LNCAP (cell line): ENCODE results near the gene HAUS3.

Source experiments
- TF ChIP-seq, protein P1 (sequence below): fragments of 450-650 bp; IDR thresholded peaks from 2 replicates; pipeline ENCODE4 v1.5.1; 2017; ENCODE audit warnings: mild to moderate bottlenecking

HAUS3 gene

DNA sequence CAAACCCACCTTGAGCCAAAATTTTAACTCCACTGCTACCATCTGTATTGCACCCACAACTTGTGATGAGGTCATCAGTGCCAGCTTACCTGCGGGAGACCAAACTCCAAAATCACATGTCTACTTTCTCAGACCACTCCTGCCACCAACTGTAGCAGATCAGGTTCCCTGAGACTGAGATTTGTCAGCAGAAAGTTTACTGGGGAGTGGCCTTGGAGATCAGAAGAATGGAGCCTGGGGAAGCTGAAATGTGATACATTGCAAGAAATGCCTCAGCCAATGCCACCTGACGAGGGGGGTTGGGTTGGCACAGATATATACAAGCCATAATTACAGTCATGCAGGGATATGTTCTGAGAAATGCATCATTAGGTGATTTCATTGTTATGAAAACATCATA lies 19.1 kb downstream of the HAUS3 start:
- TF ChIP-seq, protein P1, sequence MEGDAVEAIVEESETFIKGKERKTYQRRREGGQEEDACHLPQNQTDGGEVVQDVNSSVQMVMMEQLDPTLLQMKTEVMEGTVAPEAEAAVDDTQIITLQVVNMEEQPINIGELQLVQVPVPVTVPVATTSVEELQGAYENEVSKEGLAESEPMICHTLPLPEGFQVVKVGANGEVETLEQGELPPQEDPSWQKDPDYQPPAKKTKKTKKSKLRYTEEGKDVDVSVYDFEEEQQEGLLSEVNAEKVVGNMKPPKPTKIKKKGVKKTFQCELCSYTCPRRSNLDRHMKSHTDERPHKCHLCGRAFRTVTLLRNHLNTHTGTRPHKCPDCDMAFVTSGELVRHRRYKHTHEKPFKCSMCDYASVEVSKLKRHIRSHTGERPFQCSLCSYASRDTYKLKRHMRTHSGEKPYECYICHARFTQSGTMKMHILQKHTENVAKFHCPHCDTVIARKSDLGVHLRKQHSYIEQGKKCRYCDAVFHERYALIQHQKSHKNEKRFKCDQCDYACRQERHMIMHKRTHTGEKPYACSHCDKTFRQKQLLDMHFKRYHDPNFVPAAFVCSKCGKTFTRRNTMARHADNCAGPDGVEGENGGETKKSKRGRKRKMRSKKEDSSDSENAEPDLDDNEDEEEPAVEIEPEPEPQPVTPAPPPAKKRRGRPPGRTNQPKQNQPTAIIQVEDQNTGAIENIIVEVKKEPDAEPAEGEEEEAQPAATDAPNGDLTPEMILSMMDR, result no peak

DNA sequence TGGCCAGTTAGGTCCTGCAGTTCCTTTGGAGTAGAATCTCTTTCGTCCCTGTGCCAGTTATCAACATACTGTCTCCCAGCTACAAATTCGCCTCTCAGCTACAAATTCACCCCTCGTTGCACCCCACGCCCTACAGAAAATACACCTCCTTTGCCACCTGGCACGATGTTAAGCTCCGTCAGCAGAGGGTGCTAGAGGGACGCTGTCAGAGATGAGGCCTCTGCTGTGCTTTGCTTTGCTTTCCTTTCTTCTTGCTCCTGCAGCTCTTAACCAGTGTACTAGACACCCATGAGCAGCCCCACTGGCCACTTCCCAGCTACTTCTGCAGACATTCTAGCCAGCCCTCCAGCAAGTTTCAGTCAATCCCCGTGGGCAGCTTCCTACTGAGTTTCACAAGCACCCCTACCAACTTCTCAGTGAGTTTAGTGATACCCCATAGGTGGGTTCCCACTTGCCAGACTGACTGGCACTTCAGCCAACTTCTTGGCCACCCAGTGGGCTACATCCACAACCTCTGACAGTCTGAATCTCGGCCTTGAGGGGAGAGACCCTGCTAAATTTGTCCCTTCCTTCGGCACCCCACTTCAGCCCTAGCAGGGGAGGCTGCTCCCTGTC lies 21.8 kb downstream of the HAUS3 start:
- TF ChIP-seq, protein P1, result peak; percentile 88

DNA sequence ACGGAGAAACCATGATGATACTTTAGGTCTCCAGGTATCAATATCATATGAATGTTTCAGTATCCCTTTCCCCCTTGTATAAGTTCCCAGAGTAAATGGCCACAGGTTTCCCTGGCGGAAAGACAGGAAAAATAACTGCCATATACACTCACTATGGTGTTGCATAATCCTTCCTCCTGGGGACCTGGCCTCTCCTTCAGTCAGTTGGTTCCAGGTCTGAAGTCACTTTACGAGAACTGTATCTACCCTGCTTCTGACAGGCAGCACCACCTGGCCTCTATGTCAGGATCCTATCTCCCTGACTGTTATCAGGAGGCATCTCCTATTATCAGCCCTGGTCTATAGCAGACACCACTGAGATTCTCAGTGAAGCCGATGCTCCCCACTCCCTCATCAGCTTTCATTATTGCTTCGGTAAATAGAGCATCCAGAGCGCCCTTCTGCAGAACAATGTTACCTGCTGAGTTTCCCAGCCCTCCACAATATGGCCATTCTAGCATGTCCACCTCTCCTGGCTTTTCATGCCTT lies 22.6 kb downstream of the HAUS3 start:
- TF ChIP-seq, protein P1, result no peak

DNA sequence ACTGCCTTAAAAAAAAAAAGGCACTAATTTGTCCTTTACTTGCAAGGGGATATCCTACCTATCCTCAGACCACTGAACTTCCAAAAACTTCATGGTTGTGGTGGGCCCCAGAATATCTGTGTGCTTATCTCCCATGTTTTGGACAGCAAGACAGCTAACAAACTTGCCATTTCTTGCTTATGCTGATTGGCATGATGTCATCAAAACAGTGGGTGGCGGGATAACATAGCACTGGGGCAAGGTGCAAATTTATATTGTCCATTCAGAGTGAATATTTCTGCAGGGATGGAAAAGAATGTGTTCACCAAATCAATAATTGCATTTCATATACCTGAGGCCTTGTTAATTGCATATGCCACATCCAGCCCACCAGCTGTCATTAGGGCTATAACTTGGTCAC lies 23.5 kb downstream of the HAUS3 start:
- TF ChIP-seq, protein P1, result no peak

DNA sequence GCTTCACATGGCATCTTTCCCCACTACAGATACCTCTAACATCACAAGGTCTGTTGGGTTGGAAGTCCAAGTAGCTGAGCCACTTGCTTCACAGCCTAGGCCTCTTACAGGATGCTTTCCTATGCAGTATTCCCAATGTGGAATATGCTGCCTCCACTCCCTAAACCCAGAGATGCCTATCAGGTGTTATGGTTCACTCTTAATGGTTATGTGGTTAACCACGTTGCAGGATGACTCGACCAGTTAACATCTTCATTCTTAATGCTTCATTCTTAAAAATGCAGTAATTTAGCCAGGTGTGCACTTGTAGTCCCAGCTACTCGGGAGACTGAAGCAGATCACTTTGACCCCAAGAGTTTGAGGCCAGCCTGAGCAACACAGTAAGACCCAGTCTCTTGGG lies 24.2 kb downstream of the HAUS3 start:
- TF ChIP-seq, protein P1, result no peak

DNA sequence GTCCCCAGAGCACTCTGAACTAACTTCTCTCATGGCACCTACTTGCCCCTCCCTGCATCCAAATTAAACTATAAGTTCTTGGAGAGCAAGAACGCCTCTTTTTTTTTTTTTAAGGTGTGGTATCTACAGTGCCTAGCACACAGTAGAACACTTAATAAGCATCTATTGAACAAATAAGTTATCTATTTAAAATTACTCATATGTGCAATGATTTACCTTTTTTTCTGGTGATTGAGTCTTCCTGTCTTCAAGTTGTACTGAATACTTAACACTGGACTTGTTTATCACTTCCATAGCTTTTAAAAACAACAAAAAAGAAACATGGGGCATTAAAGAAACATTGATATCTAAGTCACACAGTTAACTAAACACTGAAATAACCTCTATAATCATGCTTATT lies 29.1 kb downstream of the HAUS3 start:
- TF ChIP-seq, protein P1, result no peak

DNA sequence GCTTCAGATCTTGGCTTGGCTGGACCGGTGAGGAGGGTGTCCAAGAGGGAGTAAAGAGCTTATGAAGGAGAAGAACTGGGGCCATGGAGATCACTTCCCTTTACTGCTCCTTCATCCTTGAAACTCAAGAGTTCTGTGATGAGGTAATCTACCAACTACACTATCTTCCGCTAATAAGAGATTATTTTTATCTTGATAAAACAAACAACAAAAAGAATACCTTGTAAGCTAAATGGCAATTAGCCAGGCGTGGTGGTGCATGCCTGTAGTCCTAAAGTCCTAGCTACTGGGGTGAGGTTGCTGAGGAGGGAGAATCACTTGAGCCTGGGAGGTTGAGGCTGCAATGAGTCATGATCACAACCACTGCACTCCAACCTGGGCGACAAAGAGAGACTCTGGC lies 47.4 kb downstream of the HAUS3 start:
- TF ChIP-seq, protein P1, result no peak

DNA sequence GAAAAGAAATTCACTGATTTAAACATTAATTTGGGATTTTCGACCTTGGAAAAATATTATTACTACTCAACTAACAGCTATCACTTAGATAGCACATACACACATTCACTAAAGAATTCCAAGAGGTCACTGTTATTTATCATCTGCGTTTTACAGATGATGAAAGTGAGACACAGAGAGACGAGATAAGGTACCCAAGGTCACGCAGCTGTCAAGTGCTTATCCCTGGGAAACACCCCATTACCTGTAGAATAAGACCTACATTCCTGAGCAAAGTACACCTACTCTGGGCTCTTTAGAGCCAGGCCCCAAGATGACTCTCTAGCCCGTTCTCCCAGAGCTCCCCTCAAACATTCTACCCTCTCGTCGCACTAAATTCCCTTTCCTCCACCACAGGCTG lies 48.6 kb downstream of the HAUS3 start:
- TF ChIP-seq, protein P1, result no peak
